WTC11 (cell line): ENCODE data around the gene TPK1. TPM values are rescaled to one million over a fixed set of nuclear protein-coding genes. Genes with fewer than 3 reads are reported as not detected.

Source experiments
- ATAC-seq: fragments of 200-7000 bp; cut with Tn5 transposase; 2 replicates; pipeline ENCODE4 v1.10.0; 2021; ENCODE audit warnings: mild to moderate bottlenecking, moderate library complexity
- CTCF ChIA-PET: fragments of 300-600 bp; sonication (Branson Sonifier 250); formaldehyde crosslinking; loops from one replicate; lab custom pipeline; 2021; ENCODE audit warnings: antibody characterized with exemption; lab: Charles Lee
- POLR2A ChIA-PET: fragments of 350-600 bp; sonication (Branson Sonifier 250); formaldehyde crosslinking; loops from one replicate; lab custom pipeline; 2021; ENCODE audit warnings: antibody characterized with exemption; lab: Charles Lee
- DNase-seq: peaks from one replicate; pipeline ENCODE4 v3.0.0; 2021; ENCODE audit warnings: low spot score
- H3K27ac Mint-ChIP-seq: 2 replicates; pipeline ENCODE4 v1.8.0; 2021; ENCODE audit warnings: mixed read lengths
- H3K27me3 Mint-ChIP-seq: 2 replicates; pipeline ENCODE4 v1.8.0; 2021; ENCODE audit warnings: low read depth, mild to moderate bottlenecking, moderate library complexity, mixed read lengths
- H3K36me3 Mint-ChIP-seq: 2 replicates; pipeline ENCODE4 v1.8.0; 2021; ENCODE audit warnings: mixed read lengths
- H3K4me1 Mint-ChIP-seq: 2 replicates; pipeline ENCODE4 v1.8.0; 2022; ENCODE audit warnings: mixed read lengths
- H3K4me3 Mint-ChIP-seq: 2 replicates; pipeline ENCODE4 v1.8.0; 2021; ENCODE audit warnings: mild to moderate bottlenecking, moderate library complexity, mixed read lengths
- H3K9me3 Mint-ChIP-seq: 2 replicates; pipeline ENCODE4 v1.8.0; 2021; ENCODE audit warnings: mixed read lengths
- ATF1 ChIP-seq: sonication (generic); formaldehyde crosslinking; IDR thresholded peaks from 2 replicates; pipeline ENCODE4 v1.8.1; 2023; ENCODE audit warnings: mild to moderate bottlenecking, moderate library complexity, missing genetic modification reagents
- ATF6 ChIP-seq: sonication (generic); formaldehyde crosslinking; IDR thresholded peaks from 2 replicates; pipeline ENCODE4 v1.8.1; 2023; ENCODE audit warnings: mild to moderate bottlenecking, missing genetic modification reagents
- E2F5 ChIP-seq: sonication (generic); formaldehyde crosslinking; IDR thresholded peaks from 2 replicates; pipeline ENCODE4 v1.8.1; 2022; ENCODE audit warnings: mild to moderate bottlenecking, moderate library complexity, missing genetic modification reagents
- FOXJ3 ChIP-seq: sonication (generic); formaldehyde crosslinking; IDR thresholded peaks from 2 replicates; pipeline ENCODE4 v1.9.0; 2021; ENCODE audit warnings: missing genetic modification reagents, mild to moderate bottlenecking, borderline replicate concordance
- FOXP4 ChIP-seq: sonication (generic); formaldehyde crosslinking; IDR thresholded peaks from 2 replicates; pipeline ENCODE4 v1.8.0; 2022; ENCODE audit warnings: mild to moderate bottlenecking, missing genetic modification reagents
- IRF2 ChIP-seq: sonication (generic); formaldehyde crosslinking; IDR thresholded peaks from 2 replicates; pipeline ENCODE4 v1.8.0; 2022; ENCODE audit warnings: low read depth, missing genetic modification reagents, borderline replicate concordance
- JAZF1 ChIP-seq: fragments of 250-450 bp; sonication (Bioruptor Pico); IDR thresholded peaks from 2 replicates; pipeline ENCODE4 v1.9.0; 2021; ENCODE audit warnings: moderate library complexity, mild to moderate bottlenecking, inconsistent platforms
- MLX ChIP-seq: sonication (generic); formaldehyde crosslinking; IDR thresholded peaks from 2 replicates; pipeline ENCODE4 v1.8.1; 2023; ENCODE audit warnings: mild to moderate bottlenecking, missing genetic modification reagents, moderate library complexity
- OVOL2 ChIP-seq: fragments of 250-450 bp; sonication (Bioruptor Pico); IDR thresholded peaks from 2 replicates; pipeline ENCODE4 v1.9.0; 2021; ENCODE audit warnings: mild to moderate bottlenecking, borderline replicate concordance
- TP53 ChIP-seq: sonication (generic); formaldehyde crosslinking; IDR thresholded peaks from 2 replicates; pipeline ENCODE4 v1.8.1; 2023; ENCODE audit warnings: mild to moderate bottlenecking, missing genetic modification reagents
- ZNF138 ChIP-seq: sonication (generic); formaldehyde crosslinking; conservative IDR thresholded peaks from 2 replicates; pipeline ENCODE4 v1.8.1; 2022; ENCODE audit warnings: mild to moderate bottlenecking, moderate library complexity, missing genetic modification reagents
- total RNA-seq: library from RNA; stranded (reverse); gene quantifications from 3 replicates; pipeline ENCODE4 v1.2.3, GENCODE V29; 2021
- TF ChIP-seq, protein P1 (sequence below): sonication (generic); formaldehyde crosslinking; conservative IDR thresholded peaks from 2 replicates; pipeline ENCODE4 v1.8.1; 2023; ENCODE audit warnings: mild to moderate bottlenecking, low read depth, missing genetic modification reagents, moderate library complexity
- TF ChIP-seq, protein P2 (sequence below): sonication (generic); formaldehyde crosslinking; IDR thresholded peaks from 2 replicates; pipeline ENCODE4 v1.8.1; 2022; ENCODE audit warnings: missing genetic modification reagents, borderline replicate concordance
- TF ChIP-seq, protein P3 (sequence below): sonication (generic); formaldehyde crosslinking; IDR thresholded peaks from 2 replicates; pipeline ENCODE4 v1.8.1; 2022; ENCODE audit warnings: low read depth, mild to moderate bottlenecking, moderate library complexity, missing genetic modification reagents, borderline replicate concordance
- TF ChIP-seq, protein P4 (sequence below): sonication (generic); formaldehyde crosslinking; IDR thresholded peaks from 2 replicates; pipeline ENCODE4 v1.8.1; 2022; ENCODE audit warnings: low read depth, missing genetic modification reagents, borderline replicate concordance

TPK1 gene
- total RNA-seq, 1 experiment from 2014 or later: 2.7 TPM

DNA sequence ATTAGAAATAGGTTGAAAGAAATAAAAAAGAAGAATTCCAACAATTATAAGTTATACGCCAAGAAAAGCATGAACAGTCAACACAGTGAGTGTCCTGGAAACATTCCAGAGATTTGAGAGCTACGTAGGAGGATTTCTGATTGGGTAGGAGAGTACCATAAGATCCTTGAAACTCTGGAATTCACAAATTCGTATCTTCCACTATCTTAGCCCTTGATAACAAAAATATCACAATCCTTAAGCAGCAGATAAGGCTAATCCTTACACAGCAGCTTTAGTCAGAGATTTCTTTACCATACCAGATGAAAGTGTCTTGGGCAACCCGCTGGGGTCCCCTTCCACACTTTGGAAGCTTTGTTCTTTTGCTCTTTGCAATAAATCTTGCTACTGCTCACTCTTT, 8.2 kb downstream of the TPK1 start:
- Mint-ChIP-seq H3K27me3 (no peaks in the 10 kb centered on the region), H3K4me1 (peaks cover 11% of the 10 kb centered on the region), H3K4me3 (no peak overlapping the region), H3K27ac (no peak overlapping the region), H3K36me3 (no peaks in the 10 kb centered on the region), H3K9me3 (peaks cover 4% of the 10 kb centered on the region; the same call in 1 of the 2 replicates)
- ChIA-PET CTCF (no interaction called here), POLR2A (no interaction called here)
- no peak for ATAC-seq
- no peak for TF ChIP-seq FOXJ3 (CRISPR knock-in tag)
- TF ChIP-seq E2F5: no peak
- TF ChIP-seq ZNF138 (CRISPR knock-in tag): no peak
- TF ChIP-seq OVOL2 (CRISPR knock-in tag): no peak
- no peak for DNase-seq

GRCh38 chr7:144826208-144826607, 9.6 kb downstream of the TPK1 start:
- no peak overlapping the region for H3K4me3 Mint-ChIP-seq
- H3K4me1 Mint-ChIP-seq: peaks cover 11% of the 10 kb centered on the region
- H3K36me3 Mint-ChIP-seq: no peaks in the 10 kb centered on the region
- no peaks in the 10 kb centered on the region for H3K27me3 Mint-ChIP-seq
- H3K9me3 Mint-ChIP-seq: peaks cover 4% of the 10 kb centered on the region; the same call in 1 of the 2 replicates
- ChIA-PET CTCF (interaction anchor here (0.6 kb wide), 1 partner anchor 64 kb away, joined by 3 read pairs; no protein-coding TSS in a partner anchor), POLR2A (interaction anchor here (1.1 kb wide), 1 partner anchor 9 kb away, joined by 3 read pairs; the partner anchor contains the start of gene TPK1)
- ATAC-seq: no peak
- TF ChIP-seq JAZF1 (CRISPR knock-in tag): no peak
- DNase-seq: no peak
- no peak overlapping the region for H3K27ac Mint-ChIP-seq

DNA sequence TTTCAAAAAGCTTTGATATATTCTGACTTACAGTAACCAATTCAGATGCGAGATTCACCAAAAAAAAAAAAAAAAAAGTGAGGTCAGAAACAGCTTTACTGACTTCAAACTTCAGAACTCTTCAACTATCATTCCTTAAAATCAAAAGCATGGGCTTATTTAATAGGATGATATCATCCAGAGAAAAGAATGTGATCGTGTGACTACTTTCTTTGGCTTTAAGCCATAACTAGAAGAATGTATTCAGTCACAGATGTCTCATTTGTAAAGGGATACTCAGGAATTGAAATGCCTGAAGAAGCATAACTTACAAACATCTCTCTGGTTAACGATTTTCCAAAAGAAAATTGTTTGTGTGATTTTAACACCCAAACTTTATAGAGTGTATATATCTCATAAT, 11.5 kb downstream of the TPK1 start:
- ChIA-PET POLR2A (no interaction called here), CTCF (interaction anchor here (0.6 kb wide), 1 partner anchor 308 kb away, joined by 3 read pairs; no protein-coding TSS in a partner anchor)
- no peak for ATAC-seq
- TF ChIP-seq, protein P1, sequence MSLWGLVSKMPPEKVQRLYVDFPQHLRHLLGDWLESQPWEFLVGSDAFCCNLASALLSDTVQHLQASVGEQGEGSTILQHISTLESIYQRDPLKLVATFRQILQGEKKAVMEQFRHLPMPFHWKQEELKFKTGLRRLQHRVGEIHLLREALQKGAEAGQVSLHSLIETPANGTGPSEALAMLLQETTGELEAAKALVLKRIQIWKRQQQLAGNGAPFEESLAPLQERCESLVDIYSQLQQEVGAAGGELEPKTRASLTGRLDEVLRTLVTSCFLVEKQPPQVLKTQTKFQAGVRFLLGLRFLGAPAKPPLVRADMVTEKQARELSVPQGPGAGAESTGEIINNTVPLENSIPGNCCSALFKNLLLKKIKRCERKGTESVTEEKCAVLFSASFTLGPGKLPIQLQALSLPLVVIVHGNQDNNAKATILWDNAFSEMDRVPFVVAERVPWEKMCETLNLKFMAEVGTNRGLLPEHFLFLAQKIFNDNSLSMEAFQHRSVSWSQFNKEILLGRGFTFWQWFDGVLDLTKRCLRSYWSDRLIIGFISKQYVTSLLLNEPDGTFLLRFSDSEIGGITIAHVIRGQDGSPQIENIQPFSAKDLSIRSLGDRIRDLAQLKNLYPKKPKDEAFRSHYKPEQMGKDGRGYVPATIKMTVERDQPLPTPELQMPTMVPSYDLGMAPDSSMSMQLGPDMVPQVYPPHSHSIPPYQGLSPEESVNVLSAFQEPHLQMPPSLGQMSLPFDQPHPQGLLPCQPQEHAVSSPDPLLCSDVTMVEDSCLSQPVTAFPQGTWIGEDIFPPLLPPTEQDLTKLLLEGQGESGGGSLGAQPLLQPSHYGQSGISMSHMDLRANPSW (CRISPR knock-in tag): no peak
- TF ChIP-seq, protein P2, sequence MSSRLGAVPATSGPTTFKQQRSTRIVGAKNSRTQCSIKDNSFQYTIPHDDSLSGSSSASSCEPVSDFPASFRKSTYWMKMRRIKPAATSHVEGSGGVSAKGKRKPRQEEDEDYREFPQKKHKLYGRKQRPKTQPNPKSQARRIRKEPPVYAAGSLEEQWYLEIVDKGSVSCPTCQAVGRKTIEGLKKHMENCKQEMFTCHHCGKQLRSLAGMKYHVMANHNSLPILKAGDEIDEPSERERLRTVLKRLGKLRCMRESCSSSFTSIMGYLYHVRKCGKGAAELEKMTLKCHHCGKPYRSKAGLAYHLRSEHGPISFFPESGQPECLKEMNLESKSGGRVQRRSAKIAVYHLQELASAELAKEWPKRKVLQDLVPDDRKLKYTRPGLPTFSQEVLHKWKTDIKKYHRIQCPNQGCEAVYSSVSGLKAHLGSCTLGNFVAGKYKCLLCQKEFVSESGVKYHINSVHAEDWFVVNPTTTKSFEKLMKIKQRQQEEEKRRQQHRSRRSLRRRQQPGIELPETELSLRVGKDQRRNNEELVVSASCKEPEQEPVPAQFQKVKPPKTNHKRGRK (CRISPR knock-in tag): no peak
- TF ChIP-seq, protein P3, sequence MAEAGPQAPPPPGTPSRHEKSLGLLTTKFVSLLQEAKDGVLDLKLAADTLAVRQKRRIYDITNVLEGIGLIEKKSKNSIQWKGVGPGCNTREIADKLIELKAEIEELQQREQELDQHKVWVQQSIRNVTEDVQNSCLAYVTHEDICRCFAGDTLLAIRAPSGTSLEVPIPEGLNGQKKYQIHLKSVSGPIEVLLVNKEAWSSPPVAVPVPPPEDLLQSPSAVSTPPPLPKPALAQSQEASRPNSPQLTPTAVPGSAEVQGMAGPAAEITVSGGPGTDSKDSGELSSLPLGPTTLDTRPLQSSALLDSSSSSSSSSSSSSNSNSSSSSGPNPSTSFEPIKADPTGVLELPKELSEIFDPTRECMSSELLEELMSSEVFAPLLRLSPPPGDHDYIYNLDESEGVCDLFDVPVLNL (CRISPR knock-in tag): no peak
- no peak for TF ChIP-seq MLX (CRISPR knock-in tag)
- TF ChIP-seq IRF2 (CRISPR knock-in tag): no peak
- no peak for TF ChIP-seq FOXP4 (CRISPR knock-in tag)
- TF ChIP-seq, protein P4, sequence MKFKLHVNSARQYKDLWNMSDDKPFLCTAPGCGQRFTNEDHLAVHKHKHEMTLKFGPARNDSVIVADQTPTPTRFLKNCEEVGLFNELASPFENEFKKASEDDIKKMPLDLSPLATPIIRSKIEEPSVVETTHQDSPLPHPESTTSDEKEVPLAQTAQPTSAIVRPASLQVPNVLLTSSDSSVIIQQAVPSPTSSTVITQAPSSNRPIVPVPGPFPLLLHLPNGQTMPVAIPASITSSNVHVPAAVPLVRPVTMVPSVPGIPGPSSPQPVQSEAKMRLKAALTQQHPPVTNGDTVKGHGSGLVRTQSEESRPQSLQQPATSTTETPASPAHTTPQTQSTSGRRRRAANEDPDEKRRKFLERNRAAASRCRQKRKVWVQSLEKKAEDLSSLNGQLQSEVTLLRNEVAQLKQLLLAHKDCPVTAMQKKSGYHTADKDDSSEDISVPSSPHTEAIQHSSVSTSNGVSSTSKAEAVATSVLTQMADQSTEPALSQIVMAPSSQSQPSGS (CRISPR knock-in tag): no peak
- no peak for TF ChIP-seq ATF6 (CRISPR knock-in tag)
- TF ChIP-seq TP53: no peak
- no peak for TF ChIP-seq ATF1

More for the DNA sequence above, 11.5 kb downstream of the TPK1 start:
- Mint-ChIP-seq H3K36me3 (no peaks in the 10 kb centered on the region), H3K4me3 (no peak overlapping the region), H3K27ac (no peak overlapping the region), H3K27me3 (no peaks in the 10 kb centered on the region), H3K4me1 (peaks cover 11% of the 10 kb centered on the region), H3K9me3 (no peaks in the 10 kb centered on the region)
- no peak for DNase-seq
